ENCODE results near the gene MIGA2. TPM values are rescaled to one million over a fixed set of nuclear protein-coding genes. Genes with fewer than 3 reads are reported as not detected.

MIGA2 gene
- total and polyA plus RNA-seq, 2 experiments from 2014 or later, result 19.3 to 47.8 TPM

DNA sequence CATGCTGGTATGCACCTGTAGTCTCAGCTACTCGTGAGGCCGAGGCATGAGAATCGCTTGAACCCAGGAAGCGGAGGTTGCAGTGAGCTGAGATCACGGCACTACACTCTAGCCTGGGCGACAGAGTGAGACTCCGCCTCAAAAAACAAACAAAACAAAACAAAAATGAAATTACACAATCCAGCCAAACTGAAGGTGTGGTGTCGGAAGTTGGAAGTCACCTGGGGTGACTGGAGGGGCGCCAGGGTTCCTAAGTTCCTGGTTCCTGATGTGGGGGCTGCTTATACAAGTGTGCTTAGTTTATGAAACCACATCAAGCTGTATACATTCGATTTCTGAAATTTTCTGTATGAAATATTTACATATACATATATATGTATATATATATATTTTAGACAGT lies 40.8 kb downstream of the MIGA2 start:
- Histone ChIP-seq H3K4me1 (ENCODE audit: insufficient read depth) (peaks cover 12% of the 10 kb centered on the region; the same call in 1 of the 2 replicates), H3F3A (replicated peaks; ENCODE audit: low read depth) (0 out of 2 replicates have a peak, but pooled peaks cover 6% of the 10 kb centered on the region), H3K27me3 (ENCODE audit: insufficient read depth) (no peaks in the 10 kb centered on the region), H4K20me1 (replicated peaks; ENCODE audit: insufficient read depth) (no peaks in the 10 kb centered on the region), H3K36me3 (ENCODE audit: insufficient read depth) (no peaks in the 10 kb centered on the region), H3K79me2 (replicated peaks; ENCODE audit: insufficient read depth) (peaks cover 21% of the 10 kb centered on the region), H3K4me3 (no peak overlapping the region), H3K4me2 (no peak overlapping the region), H3K27ac (ENCODE audit: low read depth) (no peak overlapping the region), H2AFZ (no peak overlapping the region), H3K9me2 (ENCODE audit: insufficient read depth) (no peaks in the 10 kb centered on the region)
- Mint-ChIP-seq H3K4me3 (no peak overlapping the region), H3K27ac (no peak overlapping the region), H3K36me3 (ENCODE audit: low read depth) (no peaks in the 10 kb centered on the region; the same call in 2 of the 3 replicates), H3K4me1 (peaks cover 11% of the 10 kb centered on the region), H3K9me3 (no peaks in the 10 kb centered on the region), H3K27me3 (ENCODE audit: insufficient read depth, low read depth, poor library complexity) (peaks cover 13% of the 10 kb centered on the region)
- ATAC-seq (no peak), DNase-seq (ENCODE audit: low spot score) (no peak)
- no peak for TF ChIP-seq CTCF (conservative IDR thresholded peaks at IDR 0.05; ENCODE audit: low read depth in 2 of 2)

DNA sequence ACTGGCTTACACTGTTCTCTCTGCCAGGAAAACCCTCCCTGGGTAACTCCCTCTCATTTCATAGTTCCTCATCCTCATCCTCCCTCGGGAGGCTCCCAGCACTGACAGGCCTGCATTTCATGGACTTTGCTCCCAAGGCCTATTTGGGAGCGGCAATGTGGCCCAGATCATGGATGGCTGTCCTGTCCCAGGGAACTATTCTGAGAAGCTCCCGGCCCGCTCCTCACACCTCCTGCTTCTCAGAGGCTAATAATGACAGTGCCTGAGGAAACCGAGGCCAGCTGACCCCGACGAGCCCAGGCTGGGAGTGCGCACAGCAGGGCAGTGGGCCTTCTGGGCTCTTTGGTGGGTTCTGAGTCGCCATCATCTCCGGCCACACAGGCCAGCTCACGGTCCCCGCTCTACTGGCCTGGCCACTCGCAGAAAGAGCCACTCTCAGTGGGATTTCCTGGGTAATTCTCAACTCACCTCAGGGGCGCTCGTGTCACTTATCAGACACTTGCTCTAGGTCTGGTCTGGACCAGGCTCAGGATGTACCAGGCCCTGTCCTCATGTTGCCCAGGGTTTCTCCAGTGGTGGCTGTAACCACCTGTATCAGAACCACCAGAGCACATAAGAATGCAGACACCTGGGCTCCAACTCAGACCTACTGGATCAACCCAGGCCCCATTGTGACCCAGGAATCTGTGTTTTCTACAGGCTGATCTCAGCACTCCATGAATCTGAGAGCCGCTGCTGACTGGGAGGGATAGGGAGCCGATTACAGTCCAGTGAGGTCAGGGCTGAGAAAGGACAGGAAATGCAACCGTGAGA lies 42.5 kb downstream of the MIGA2 start:
- Histone ChIP-seq H4K20me1 (replicated peaks; ENCODE audit: insufficient read depth) (no peaks in the 10 kb centered on the region; the same call in 1 of the 2 replicates), H3F3A (replicated peaks; ENCODE audit: low read depth) (0 out of 2 replicates have a peak, but pooled peaks cover 4% of the 10 kb centered on the region), H3K4me1 (ENCODE audit: insufficient read depth) (peaks cover 5% of the 10 kb centered on the region; the same call in 1 of the 2 replicates), H2AFZ (no peak overlapping the region), H3K27ac (ENCODE audit: low read depth) (no peak overlapping the region), H3K4me3 (no peak overlapping the region), H3K36me3 (ENCODE audit: insufficient read depth) (no peaks in the 10 kb centered on the region), H3K9me2 (ENCODE audit: insufficient read depth) (no peaks in the 10 kb centered on the region), H3K27me3 (ENCODE audit: insufficient read depth) (no peaks in the 10 kb centered on the region), H3K79me2 (replicated peaks; ENCODE audit: insufficient read depth) (peaks cover 34% of the 10 kb centered on the region), H3K4me2 (peak overlapping the region; percentile 27; the same call in 1 of the 2 replicates)
- ATAC-seq (no peak), DNase-seq (ENCODE audit: low spot score) (peak; percentile 27)
- no peaks in the 10 kb centered on the region for H3K9me3 Mint-ChIP-seq
- peaks cover 3% of the 10 kb centered on the region for H3K4me1 Mint-ChIP-seq
- peaks cover 17% of the 10 kb centered on the region for H3K27me3 Mint-ChIP-seq (ENCODE audit: insufficient read depth, low read depth, poor library complexity)
- peak overlapping the region; percentile 99 for H3K4me3 Mint-ChIP-seq
- H3K27ac Mint-ChIP-seq, result peak overlapping the region; percentile 64; the same call in 1 of the 2 replicates
- no peaks in the 10 kb centered on the region; the same call in 2 of the 3 replicates for H3K36me3 Mint-ChIP-seq (ENCODE audit: low read depth)
- TF ChIP-seq CTCF (conservative IDR thresholded peaks at IDR 0.05; ENCODE audit: low read depth in 2 of 2), result no peak
- TF ChIP-seq CREB1 (CRISPR knock-in tag; IDR thresholded peaks at IDR 0.05; ENCODE audit: low read depth), result no peak
- no peak for TF ChIP-seq ZNF331 (CRISPR knock-in tag; IDR thresholded peaks at IDR 0.05; ENCODE audit: low read depth)
